ENCODE data around the gene SSC5D. TPM values are rescaled to one million over a fixed set of nuclear protein-coding genes. Genes with fewer than 3 reads are reported as not detected.

SSC5D gene
- total RNA-seq, 1 experiment from 2014 or later = 0.86 TPM

- Mint-ChIP-seq H3K9me3 (ENCODE audit: unreplicated experiment) (no peaks in the 10 kb centered on the region), H3K27me3 (ENCODE audit: insufficient read depth, unreplicated experiment) (peaks cover 11% of the 10 kb centered on the region), H3K36me3 (ENCODE audit: insufficient read depth, unreplicated experiment) (peaks cover 15% of the 10 kb centered on the region), H3K27ac (ENCODE audit: unreplicated experiment) (no peak overlapping the region), H3K4me3 (ENCODE audit: unreplicated experiment) (no peak overlapping the region), H3K4me1 (ENCODE audit: low read depth, unreplicated experiment) (peaks cover 15% of the 10 kb centered on the region)
- no TSS peak for BruUV-seq (replicated peaks)
- Histone ChIP-seq H3K27me3 (replicated peaks; ENCODE audit: control insufficient read depth, insufficient read depth, low read length) (peaks cover 2% of the 10 kb centered on the region; the same call in 1 of the 2 replicates), H3K4me1 (peaks cover 30% of the 10 kb centered on the region), H3K9me3 (no peaks in the 10 kb centered on the region), H3K4me3 (ENCODE audit: low read depth, low read length) (no peak overlapping the region), H3K36me3 (ENCODE audit: control insufficient read depth, insufficient read depth, low read length) (no peaks in the 10 kb centered on the region; the same call in none of the 2 replicates)
- CTCF ChIA-PET = no interaction called here
- POLR2A ChIA-PET = no interaction called here
- no peak for TF ChIP-seq CTCF (IDR thresholded peaks at IDR 0.05; ENCODE audit: insufficient read depth in 1 of 2, low read depth in 1 of 2, low read length in 1 of 2, severe bottlenecking in 1 of 2, unreplicated experiment in 1 of 2)
- no peak for DNase-seq
- intact Hi-C loops (cut with micrococcal nuclease; ENCODE audit: unreplicated experiment) = no loop called here
These were observed 32.5 kb upstream of the SSC5D start for GRCh38 chr19:55455576-55456235.

GRCh38 chr19:55456347-55456746, 31.9 kb upstream of the SSC5D start:
- Mint-ChIP-seq H3K36me3 (ENCODE audit: insufficient read depth, unreplicated experiment) (peaks cover 17% of the 10 kb centered on the region), H3K4me1 (ENCODE audit: low read depth, unreplicated experiment) (peaks cover 15% of the 10 kb centered on the region), H3K27ac (ENCODE audit: unreplicated experiment) (no peak overlapping the region), H3K9me3 (ENCODE audit: unreplicated experiment) (no peaks in the 10 kb centered on the region), H3K4me3 (ENCODE audit: unreplicated experiment) (no peak overlapping the region), H3K27me3 (ENCODE audit: insufficient read depth, unreplicated experiment) (peaks cover 9% of the 10 kb centered on the region)
- Histone ChIP-seq H3K9me3 (no peaks in the 10 kb centered on the region), H3K36me3 (ENCODE audit: control insufficient read depth, insufficient read depth, low read length) (no peaks in the 10 kb centered on the region; the same call in none of the 2 replicates), H3K27me3 (replicated peaks; ENCODE audit: control insufficient read depth, insufficient read depth, low read length) (no peaks in the 10 kb centered on the region), H3K4me1 (peaks cover 31% of the 10 kb centered on the region), H3K4me3 (ENCODE audit: low read depth, low read length) (no peak overlapping the region)
- ChIA-PET CTCF (no interaction called here), POLR2A (no interaction called here)
- BruUV-seq (replicated peaks) = no TSS peak
- DNase-seq = no peak
- TF ChIP-seq CTCF (IDR thresholded peaks at IDR 0.05; ENCODE audit: insufficient read depth in 1 of 2, low read depth in 1 of 2, low read length in 1 of 2, severe bottlenecking in 1 of 2, unreplicated experiment in 1 of 2) = no peak
- intact Hi-C loops (cut with micrococcal nuclease; ENCODE audit: unreplicated experiment) = no loop called here

GRCh38 chr19:55457683-55458457, 30.4 kb upstream of the SSC5D start:
- H3K27me3 Mint-ChIP-seq (ENCODE audit: insufficient read depth, unreplicated experiment) = peaks cover 4% of the 10 kb centered on the region

More at GRCh38 chr19:55457683-55458457, 30.4 kb upstream of the SSC5D start:
- POLR2A ChIA-PET = no interaction called here
- no peaks in the 10 kb centered on the region for H3K27me3 ChIP-seq (replicated peaks; ENCODE audit: control insufficient read depth, insufficient read depth, low read length)
- H3K4me1 ChIP-seq = peaks cover 26% of the 10 kb centered on the region
- TF ChIP-seq CTCF (IDR thresholded peaks at IDR 0.05; ENCODE audit: insufficient read depth in 1 of 2, low read depth in 1 of 2, low read length in 1 of 2, severe bottlenecking in 1 of 2, unreplicated experiment in 1 of 2) = no peak
- no peak for DNase-seq
- Mint-ChIP-seq H3K36me3 (ENCODE audit: insufficient read depth, unreplicated experiment) (peaks cover 28% of the 10 kb centered on the region), H3K4me3 (ENCODE audit: unreplicated experiment) (no peak overlapping the region), H3K4me1 (ENCODE audit: low read depth, unreplicated experiment) (peaks cover 15% of the 10 kb centered on the region), H3K9me3 (ENCODE audit: unreplicated experiment) (no peaks in the 10 kb centered on the region), H3K27ac (ENCODE audit: unreplicated experiment) (no peak overlapping the region)
- no TSS peak for BruUV-seq (replicated peaks)
- CTCF ChIA-PET = no interaction called here
- intact Hi-C loops (cut with micrococcal nuclease; ENCODE audit: unreplicated experiment) = no loop called here
- no peak overlapping the region for H3K4me3 ChIP-seq (ENCODE audit: low read depth, low read length)
- no peaks in the 10 kb centered on the region; the same call in none of the 2 replicates for H3K36me3 ChIP-seq (ENCODE audit: control insufficient read depth, insufficient read depth, low read length)
- H3K9me3 ChIP-seq = no peaks in the 10 kb centered on the region
